NB4 (cell line): ENCODE results near the gene PRDM15.

Experiments
- CTCF ChIP-seq: IDR thresholded peaks from one replicate; pipeline ENCODE4 v1.5.1; 2012; ENCODE audit warnings: low read depth, low read length
- MAX ChIP-seq: IDR thresholded peaks from 2 replicates; pipeline ENCODE4 v1.6.1; 2011; ENCODE audit warnings: low read depth, low read length
- MYC ChIP-seq: IDR thresholded peaks from 2 replicates; pipeline ENCODE4 v1.6.1; 2011; ENCODE audit warnings: low read depth, low read length

GRCh38 chr21:41928621-41929220 lies 49.6 kb upstream of the PRDM15 start:
- TF ChIP-seq CTCF (no peak), MAX (peak; percentile 52; the same call in 1 of the 2 replicates), MYC (no peak)
